HCT116 (cell line): Measurements from ENCODE around the gene MYO1B. TPM values are rescaled to one million over a fixed set of nuclear protein-coding genes. Genes with fewer than 3 reads are reported as not detected.

Source experiments
- ATAC-seq: fragments of 200-7000 bp; cut with Tn5 transposase; 2 replicates; pipeline ENCODE4 v1.9.1; 2020; ENCODE audit warnings: mild to moderate bottlenecking, moderate library complexity
- BruUV-seq: library from RNA; stranded (reverse); fragments of 400-500 nt; replicated peaks from 2 replicates; lab custom pipeline; 2021; lab: Mats Ljungman, UMichigan
- CTCF ChIA-PET: fragments of 300-600 bp; sonication (Branson Sonifier 250); formaldehyde crosslinking; loops from one replicate; lab custom pipeline; 2021; ENCODE audit warnings: antibody characterized with exemption; lab: Charles Lee
- POLR2A ChIA-PET: fragments of 300-600, 350-600 bp; sonication (Branson Sonifier 250); formaldehyde crosslinking; loops from one replicate; lab custom pipeline; 2021; ENCODE audit warnings: antibody characterized with exemption; lab: Charles Lee
- RAD21 ChIA-PET, 2 experiments: fragments of 300-600 bp; sonication (Branson Sonifier 250); formaldehyde crosslinking; loops; one replicate each; lab custom pipeline; 2023; ENCODE audit warnings: low total read pairs in 2 of 2; ENCODE audit not compliant: uncharacterized antibody in 2 of 2, unreplicated experiment in 2 of 2, low non-redundant PET in 1 of 2; lab: Charles Lee
- DNase-seq: peaks from one replicate; pipeline ENCODE4 v3.0.0-alpha.2; 2010; ENCODE audit warnings: low read depth, low spot score
- H2AFZ ChIP-seq: fragments of 200-600 bp; shearing (Covaris generic), sonication (generic); 2 replicates; pipeline ENCODE4 v1.6.1; 2017; ENCODE audit warnings: low read depth, mixed run types, mixed read lengths, antibody characterized with exemption, low read length; ENCODE audit not compliant: poor library complexity, severe bottlenecking
- H3K27ac ChIP-seq: 2 replicates; pipeline ENCODE4 v1.5.1; 2012; ENCODE audit warnings: low read depth, low read length
- H3K27me3 ChIP-seq: fragments of 200-600 bp; sonication (generic); 2 replicates; pipeline ENCODE4 v1.6.1; 2016; ENCODE audit warnings: mixed run types, low read length, mixed read lengths; ENCODE audit not compliant: insufficient read depth
- H3K36me3 ChIP-seq, 2 experiments: fragments of 200-500 bp in 1 of 2; fragments of 200-600 bp in 1 of 2; sonication (Bioruptor generic) in 1 of 2; sonication (generic) in 1 of 2; 2 replicates each; pipeline versions ENCODE4 v1.5.1 to v1.6.1; 2014 to 2016; ENCODE audit warnings: low read length in 2 of 2, inconsistent platforms in 1 of 2, mixed read lengths in 1 of 2, mixed run types in 1 of 2; ENCODE audit not compliant: insufficient read depth in 2 of 2, control insufficient read depth in 1 of 2
- H3K4me1 ChIP-seq, 2 experiments: fragments of 200-600 bp in 1 of 2; sonication (generic) in 1 of 2; 2 replicates each; pipeline versions ENCODE4 v1.5.1 to v1.6.1; 2012 to 2017; ENCODE audit warnings: low read length in 2 of 2, inconsistent platforms in 1 of 2, mild to moderate bottlenecking in 1 of 2, mixed read lengths in 1 of 2, mixed run types in 1 of 2, moderate library complexity in 1 of 2; ENCODE audit not compliant: insufficient read depth in 2 of 2, control insufficient read depth in 1 of 2
- H3K4me2 ChIP-seq: fragments of 200-600 bp; sonication (generic); 2 replicates; pipeline ENCODE4 v1.6.1; 2017; ENCODE audit warnings: mixed run types, low read length, mixed read lengths
- H3K4me3 ChIP-seq, 2 experiments: fragments of 200-600 bp in 1 of 2; sonication (generic) in 1 of 2; replicated peaks in 1 of 2; 2 replicates each; pipeline ENCODE4 v1.5.1; 2011 to 2016; ENCODE audit warnings: low read length in 2 of 2, control low read depth in 1 of 2, low read depth in 1 of 2, mild to moderate bottlenecking in 1 of 2, mixed read lengths in 1 of 2, mixed run types in 1 of 2
- H3K79me2 ChIP-seq: fragments of 200-600 bp; sonication (generic); 2 replicates; pipeline ENCODE4 v1.6.1; 2017; ENCODE audit warnings: mild to moderate bottlenecking, mixed run types, low read length, moderate library complexity, mixed read lengths; ENCODE audit not compliant: insufficient read depth
- H3K9ac ChIP-seq: fragments of 200-600 bp; sonication (generic); 2 replicates; pipeline ENCODE4 v1.6.1; 2016; ENCODE audit warnings: low read length, mixed read lengths
- H3K9me2 ChIP-seq: fragments of 200-600 bp; sonication (generic), shearing (Covaris generic); 2 replicates; pipeline ENCODE4 v1.6.1; 2017; ENCODE audit warnings: mixed run types, mild to moderate bottlenecking, moderate library complexity; ENCODE audit not compliant: insufficient read depth
- H3K9me3 ChIP-seq, 2 experiments: fragments of 200-500 bp in 1 of 2; fragments of 200-600 bp in 1 of 2; sonication (Bioruptor generic) in 1 of 2; sonication (generic) in 1 of 2; 2 replicates each; pipeline ENCODE4 v1.6.1; 2014 to 2017; ENCODE audit warnings: low read length in 2 of 2, mixed read lengths in 2 of 2, inconsistent platforms in 1 of 2, low read depth in 1 of 2, mild to moderate bottlenecking in 1 of 2, mixed run types in 1 of 2, moderate library complexity in 1 of 2; ENCODE audit not compliant: control insufficient read depth in 1 of 2, insufficient read depth in 1 of 2
- H4K20me1 ChIP-seq: fragments of 200-600 bp; sonication (generic), shearing (Covaris generic); 2 replicates; pipeline ENCODE4 v1.6.1; 2017; ENCODE audit warnings: mixed run types, mild to moderate bottlenecking, moderate library complexity; ENCODE audit not compliant: insufficient read depth
- ELF1 ChIP-seq: IDR thresholded peaks from 2 replicates; pipeline ENCODE4 v1.6.1; 2012; ENCODE audit warnings: low read depth, borderline replicate concordance
- JUND ChIP-seq: IDR thresholded peaks from 2 replicates; pipeline ENCODE4 v1.6.1; 2012
- POLR2A ChIP-seq: IDR thresholded peaks from 2 replicates; pipeline ENCODE4 v1.7.0; 2011; ENCODE audit warnings: borderline replicate concordance; ENCODE audit not compliant: insufficient read depth, insufficient read length; ENCODE audit errors: extremely low read depth
- RAD21 ChIP-seq: IDR thresholded peaks from 2 replicates; pipeline ENCODE4 v1.6.1; 2012; ENCODE audit warnings: low read depth, mild to moderate bottlenecking
- SP1 ChIP-seq: IDR thresholded peaks from 2 replicates; pipeline ENCODE4 v1.6.1; 2012; ENCODE audit warnings: low read depth
- TCF7L2 ChIP-seq: IDR thresholded peaks from 2 replicates; pipeline ENCODE4 v1.7.0; 2011; ENCODE audit warnings: borderline replicate concordance, inconsistent platforms; ENCODE audit not compliant: insufficient read depth, insufficient read length; ENCODE audit errors: extremely low read depth
- YY1 ChIP-seq: IDR thresholded peaks from 2 replicates; pipeline ENCODE4 v1.6.1; 2011; ENCODE audit warnings: low read length, low read depth, moderate library complexity, mild to moderate bottlenecking; ENCODE audit not compliant: insufficient replicate concordance; ENCODE audit errors: extremely low read depth
- ZNF274 ChIP-seq: fragments of 200-500 bp; sonication (Bioruptor generic); IDR thresholded peaks from 2 replicates; pipeline ENCODE4 v1.6.1; 2014; ENCODE audit warnings: mild to moderate bottlenecking, low read depth, low read length, inconsistent platforms
- intact Hi-C: fragments of 100-400 bp; cut with micrococcal nuclease; formaldehyde crosslinking; loops from 2 replicates; pipeline ENCODE4 v1.10.0; 2022
- total RNA-seq: library from RNA; stranded (reverse); gene quantifications from one replicate; pipeline ENCODE4 v1.2.1, GENCODE V29; 2021; ENCODE audit not compliant: unreplicated experiment
- TF ChIP-seq, protein P1 (sequence below): IDR thresholded peaks from 2 replicates; pipeline ENCODE4 v1.6.1; 2012
- TF ChIP-seq, protein P2 (sequence below), 3 experiments: fragments of 200-600 bp in 1 of 3; sonication (generic) in 1 of 3; IDR thresholded peaks in 2 of 3; conservative IDR thresholded peaks in 1 of 3; 2 replicates each; pipeline ENCODE4 v1.5.1; 2012 to 2017; ENCODE audit warnings: low read depth in 2 of 3, low read length in 2 of 3, antibody characterized with exemption in 1 of 3, borderline replicate concordance in 1 of 3, control low read depth in 1 of 3, mild to moderate bottlenecking in 1 of 3, mixed read lengths in 1 of 3, mixed run types in 1 of 3, moderate library complexity in 1 of 3; ENCODE audit not compliant: insufficient read depth in 1 of 3
- TF ChIP-seq, protein P3 (sequence below): IDR thresholded peaks from 2 replicates; pipeline ENCODE4 v1.6.1; 2012; ENCODE audit warnings: low read depth

The MYO1B gene
- total RNA-seq, 1 experiment from 2014 or later, result 51.7 TPM

DNA sequence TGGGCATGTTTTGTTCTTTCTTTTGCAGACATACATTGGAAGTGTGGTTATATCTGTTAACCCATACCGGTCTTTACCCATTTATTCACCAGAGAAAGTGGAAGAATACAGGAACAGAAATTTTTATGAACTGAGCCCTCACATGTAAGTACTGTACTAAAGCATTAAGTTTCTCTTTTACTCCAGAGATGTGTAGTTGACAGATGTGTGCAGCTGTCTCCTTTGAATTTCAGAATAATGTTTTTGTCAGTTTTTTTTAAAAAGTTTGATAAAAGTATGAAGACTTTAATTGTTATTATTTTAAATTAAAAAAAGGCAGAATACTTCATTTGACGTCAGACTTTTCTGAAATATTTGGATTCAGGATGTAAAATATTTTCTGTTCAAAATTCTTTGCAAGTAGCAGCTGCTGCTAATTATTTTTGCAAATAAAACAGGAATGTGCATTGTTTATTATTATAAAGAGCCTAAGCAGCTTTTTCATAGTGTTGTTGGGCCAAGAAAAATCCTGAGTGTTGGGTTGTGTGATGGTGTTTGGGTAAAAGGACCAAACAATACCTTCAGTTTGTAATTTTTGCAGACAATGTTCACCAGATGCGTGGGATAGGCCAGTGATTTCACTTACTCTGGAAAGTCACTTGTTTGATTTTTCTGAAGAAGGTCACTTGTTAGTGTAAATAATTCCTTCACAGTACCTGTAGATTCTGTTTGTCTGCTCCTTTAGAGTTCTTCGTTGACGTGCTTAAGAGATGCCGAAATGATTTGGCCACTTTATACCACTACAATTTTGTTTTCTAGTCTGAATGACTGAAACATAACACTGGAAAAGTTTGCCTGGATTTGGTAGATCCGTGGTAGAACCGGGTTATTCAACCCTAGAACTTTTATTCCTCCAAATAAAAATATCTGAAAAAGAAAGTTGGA is 51.1 kb downstream of the MYO1B start:
- no peak overlapping the region for H2AFZ ChIP-seq
- H4K20me1 ChIP-seq, result no peaks in the 10 kb centered on the region
- no peak overlapping the region for H3K27ac ChIP-seq
- H3K4me1 ChIP-seq, result no peaks in the 10 kb centered on the region
- H3K9ac ChIP-seq, result no peak overlapping the region
- ChIA-PET CTCF (no interaction called here), POLR2A (no interaction called here), RAD21 (no interaction called here)
- intact Hi-C loops, result loop anchor here (5.0 kb wide), 1 partner anchor 221 kb away; no protein-coding TSS in a partner anchor
- H3K79me2 ChIP-seq, result peaks cover 26% of the 10 kb centered on the region
- DNase-seq (no peak), ATAC-seq (no peak)
- H3K36me3 ChIP-seq, result no peaks in the 10 kb centered on the region; a peak in 1 of 4 replicates
- BruUV-seq, result no TSS peak
- H3K9me2 ChIP-seq, result no peaks in the 10 kb centered on the region
- no peak for TF ChIP-seq TCF7L2
- H3K27me3 ChIP-seq, result no peaks in the 10 kb centered on the region
- H3K9me3 ChIP-seq, result no peaks in the 10 kb centered on the region
- no peak overlapping the region for H3K4me2 ChIP-seq
- H3K4me3 ChIP-seq, result no peak overlapping the region

DNA sequence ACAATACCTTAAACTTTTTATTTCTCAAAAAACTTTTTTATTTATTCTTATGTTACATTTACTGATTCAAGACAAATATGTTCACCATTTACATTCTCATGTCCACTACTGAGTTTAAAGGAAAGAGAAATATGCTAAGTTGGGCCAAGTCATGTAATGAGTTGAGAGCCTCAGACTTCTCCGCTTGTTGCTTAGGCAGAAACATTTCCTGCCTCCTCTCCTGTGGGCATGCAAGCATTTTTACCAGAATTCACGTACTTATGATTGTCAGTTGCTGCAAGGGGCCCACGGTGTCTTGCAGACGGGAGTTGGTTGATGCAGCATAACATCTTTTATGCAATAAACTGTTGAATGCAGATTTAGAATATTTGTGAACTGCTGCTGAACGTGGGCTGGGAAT is 51.8 kb downstream of the MYO1B start:
- no peak for TF ChIP-seq POLR2A
- TF ChIP-seq ELF1, result no peak
- TF ChIP-seq SP1, result no peak
- TF ChIP-seq, protein P1, sequence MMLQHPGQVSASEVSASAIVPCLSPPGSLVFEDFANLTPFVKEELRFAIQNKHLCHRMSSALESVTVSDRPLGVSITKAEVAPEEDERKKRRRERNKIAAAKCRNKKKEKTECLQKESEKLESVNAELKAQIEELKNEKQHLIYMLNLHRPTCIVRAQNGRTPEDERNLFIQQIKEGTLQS, result no peak
- TF ChIP-seq YY1, result no peak
- no peak for TF ChIP-seq ZNF274
- no peak for TF ChIP-seq TCF7L2
- TF ChIP-seq, protein P2, sequence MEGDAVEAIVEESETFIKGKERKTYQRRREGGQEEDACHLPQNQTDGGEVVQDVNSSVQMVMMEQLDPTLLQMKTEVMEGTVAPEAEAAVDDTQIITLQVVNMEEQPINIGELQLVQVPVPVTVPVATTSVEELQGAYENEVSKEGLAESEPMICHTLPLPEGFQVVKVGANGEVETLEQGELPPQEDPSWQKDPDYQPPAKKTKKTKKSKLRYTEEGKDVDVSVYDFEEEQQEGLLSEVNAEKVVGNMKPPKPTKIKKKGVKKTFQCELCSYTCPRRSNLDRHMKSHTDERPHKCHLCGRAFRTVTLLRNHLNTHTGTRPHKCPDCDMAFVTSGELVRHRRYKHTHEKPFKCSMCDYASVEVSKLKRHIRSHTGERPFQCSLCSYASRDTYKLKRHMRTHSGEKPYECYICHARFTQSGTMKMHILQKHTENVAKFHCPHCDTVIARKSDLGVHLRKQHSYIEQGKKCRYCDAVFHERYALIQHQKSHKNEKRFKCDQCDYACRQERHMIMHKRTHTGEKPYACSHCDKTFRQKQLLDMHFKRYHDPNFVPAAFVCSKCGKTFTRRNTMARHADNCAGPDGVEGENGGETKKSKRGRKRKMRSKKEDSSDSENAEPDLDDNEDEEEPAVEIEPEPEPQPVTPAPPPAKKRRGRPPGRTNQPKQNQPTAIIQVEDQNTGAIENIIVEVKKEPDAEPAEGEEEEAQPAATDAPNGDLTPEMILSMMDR (IDR thresholded peaks at IDR 0.05 in 2 of 3, conservative IDR thresholded peaks at IDR 0.05 in 1 of 3; ENCODE audit: borderline replicate concordance in 1 of 3, insufficient read depth in 1 of 3, low read depth in 2 of 3, low read length in 2 of 3), result no peak
- TF ChIP-seq JUND, result no peak
- TF ChIP-seq, protein P3, sequence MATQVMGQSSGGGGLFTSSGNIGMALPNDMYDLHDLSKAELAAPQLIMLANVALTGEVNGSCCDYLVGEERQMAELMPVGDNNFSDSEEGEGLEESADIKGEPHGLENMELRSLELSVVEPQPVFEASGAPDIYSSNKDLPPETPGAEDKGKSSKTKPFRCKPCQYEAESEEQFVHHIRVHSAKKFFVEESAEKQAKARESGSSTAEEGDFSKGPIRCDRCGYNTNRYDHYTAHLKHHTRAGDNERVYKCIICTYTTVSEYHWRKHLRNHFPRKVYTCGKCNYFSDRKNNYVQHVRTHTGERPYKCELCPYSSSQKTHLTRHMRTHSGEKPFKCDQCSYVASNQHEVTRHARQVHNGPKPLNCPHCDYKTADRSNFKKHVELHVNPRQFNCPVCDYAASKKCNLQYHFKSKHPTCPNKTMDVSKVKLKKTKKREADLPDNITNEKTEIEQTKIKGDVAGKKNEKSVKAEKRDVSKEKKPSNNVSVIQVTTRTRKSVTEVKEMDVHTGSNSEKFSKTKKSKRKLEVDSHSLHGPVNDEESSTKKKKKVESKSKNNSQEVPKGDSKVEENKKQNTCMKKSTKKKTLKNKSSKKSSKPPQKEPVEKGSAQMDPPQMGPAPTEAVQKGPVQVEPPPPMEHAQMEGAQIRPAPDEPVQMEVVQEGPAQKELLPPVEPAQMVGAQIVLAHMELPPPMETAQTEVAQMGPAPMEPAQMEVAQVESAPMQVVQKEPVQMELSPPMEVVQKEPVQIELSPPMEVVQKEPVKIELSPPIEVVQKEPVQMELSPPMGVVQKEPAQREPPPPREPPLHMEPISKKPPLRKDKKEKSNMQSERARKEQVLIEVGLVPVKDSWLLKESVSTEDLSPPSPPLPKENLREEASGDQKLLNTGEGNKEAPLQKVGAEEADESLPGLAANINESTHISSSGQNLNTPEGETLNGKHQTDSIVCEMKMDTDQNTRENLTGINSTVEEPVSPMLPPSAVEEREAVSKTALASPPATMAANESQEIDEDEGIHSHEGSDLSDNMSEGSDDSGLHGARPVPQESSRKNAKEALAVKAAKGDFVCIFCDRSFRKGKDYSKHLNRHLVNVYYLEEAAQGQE, result no peak
- no peak for TF ChIP-seq RAD21
- TF ChIP-seq, all 23 proteins: peak for 0
- Histone ChIP-seq H3K27ac (no peak overlapping the region), H3K79me2 (peaks cover 20% of the 10 kb centered on the region), H3K4me2 (no peak overlapping the region), H3K9me2 (no peaks in the 10 kb centered on the region), H3K4me1 (peaks cover 0 to 2% of the 10 kb centered on the region in 2 experiments; a peak in 1 of 4 replicates), H4K20me1 (no peaks in the 10 kb centered on the region), H3K4me3 (no peak overlapping the region), H3K27me3 (no peaks in the 10 kb centered on the region), H2AFZ (no peak overlapping the region), H3K9ac (no peak overlapping the region), H3K36me3 (no peaks in the 10 kb centered on the region; a peak in 1 of 4 replicates), H3K9me3 (no peaks in the 10 kb centered on the region)
- ATAC-seq (no peak), DNase-seq (no peak)
- ChIA-PET CTCF (no interaction called here), POLR2A (no interaction called here), RAD21 (no interaction called here)
- intact Hi-C loops, result loop anchor here (5.0 kb wide), 1 partner anchor 220 kb away; no protein-coding TSS in a partner anchor
- BruUV-seq, result no TSS peak
